ENCODE results near the gene SHC1.

The SHC1 gene

GRCh38 chr1:154955039-154955717, 15.4 kb downstream of the SHC1 start:
- peak; percentile 80 for DNase-seq

DNA sequence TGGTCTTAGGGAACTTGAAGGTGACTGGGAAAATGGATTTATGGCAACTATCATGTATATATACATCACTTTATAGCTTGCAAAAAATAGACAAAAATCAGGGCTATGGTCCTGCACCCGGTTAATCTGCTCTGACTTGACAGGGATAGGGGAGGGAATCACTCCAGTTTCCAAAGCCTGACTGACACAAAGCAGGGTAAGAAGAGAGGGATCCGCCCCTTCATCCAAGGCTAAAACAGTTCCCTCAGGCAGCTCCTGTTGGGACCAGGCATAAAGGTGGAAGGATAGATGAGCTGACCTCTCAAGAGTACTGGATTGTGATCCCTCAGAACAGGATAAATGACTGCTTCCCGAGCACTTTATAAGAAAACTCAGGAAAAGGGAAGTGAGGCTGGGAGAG, 16.0 kb downstream of the SHC1 start:
- DNase-seq = no peak

DNA sequence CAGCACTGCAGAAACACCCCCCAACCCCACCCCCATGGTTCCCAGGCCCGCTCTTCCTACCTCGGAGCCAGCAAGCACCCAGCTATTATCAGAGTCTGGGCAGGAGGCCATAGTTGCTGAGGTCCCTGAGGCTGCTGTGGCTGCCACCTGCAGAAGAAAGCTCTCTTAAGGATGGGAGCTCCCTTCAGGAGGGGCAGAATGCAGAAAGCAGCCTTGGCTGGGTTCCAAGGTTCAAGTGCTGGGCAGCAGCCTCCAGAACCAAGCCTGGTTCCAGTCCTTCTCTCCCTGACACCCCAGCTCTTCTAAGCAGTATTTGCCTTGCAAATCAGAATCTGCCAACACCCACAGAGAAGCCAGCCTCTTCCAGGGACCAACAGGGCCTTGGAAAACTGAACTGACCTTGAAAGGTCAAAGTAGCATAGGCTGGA, 16.9 kb downstream of the SHC1 start:
- DNase-seq = no peak

GRCh38 chr1:154952664-154953063, 17.9 kb downstream of the SHC1 start:
- no peak for DNase-seq

- no peak for DNase-seq
Measured at GRCh38 chr1:154951901-154952657, 18.5 kb downstream of the SHC1 start.

DNA sequence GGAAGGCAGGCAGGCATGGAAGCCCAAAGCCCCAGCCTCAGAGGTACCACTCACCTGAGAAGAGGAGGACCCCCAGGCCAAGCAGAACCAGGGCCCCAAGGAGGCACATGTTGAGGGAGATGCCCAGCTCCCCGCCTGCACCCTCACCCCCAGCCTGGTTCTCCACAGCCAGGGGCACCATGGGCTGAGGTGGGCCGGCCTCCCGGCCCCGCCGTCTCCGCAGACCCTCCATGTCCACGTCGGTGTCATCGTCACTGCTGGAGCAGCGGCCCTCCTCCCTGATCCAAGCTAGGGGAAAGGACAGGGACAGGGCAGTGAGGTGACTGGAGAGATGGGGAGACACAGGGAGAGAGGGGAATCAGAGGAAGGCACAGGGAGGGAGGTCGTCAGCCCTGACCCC, 22.5 kb downstream of the SHC1 start:
- DNase-seq = no peak

- DNase-seq = no peak
Measured at GRCh38 chr1:154945962-154946850, 24.3 kb downstream of the SHC1 start.

DNA sequence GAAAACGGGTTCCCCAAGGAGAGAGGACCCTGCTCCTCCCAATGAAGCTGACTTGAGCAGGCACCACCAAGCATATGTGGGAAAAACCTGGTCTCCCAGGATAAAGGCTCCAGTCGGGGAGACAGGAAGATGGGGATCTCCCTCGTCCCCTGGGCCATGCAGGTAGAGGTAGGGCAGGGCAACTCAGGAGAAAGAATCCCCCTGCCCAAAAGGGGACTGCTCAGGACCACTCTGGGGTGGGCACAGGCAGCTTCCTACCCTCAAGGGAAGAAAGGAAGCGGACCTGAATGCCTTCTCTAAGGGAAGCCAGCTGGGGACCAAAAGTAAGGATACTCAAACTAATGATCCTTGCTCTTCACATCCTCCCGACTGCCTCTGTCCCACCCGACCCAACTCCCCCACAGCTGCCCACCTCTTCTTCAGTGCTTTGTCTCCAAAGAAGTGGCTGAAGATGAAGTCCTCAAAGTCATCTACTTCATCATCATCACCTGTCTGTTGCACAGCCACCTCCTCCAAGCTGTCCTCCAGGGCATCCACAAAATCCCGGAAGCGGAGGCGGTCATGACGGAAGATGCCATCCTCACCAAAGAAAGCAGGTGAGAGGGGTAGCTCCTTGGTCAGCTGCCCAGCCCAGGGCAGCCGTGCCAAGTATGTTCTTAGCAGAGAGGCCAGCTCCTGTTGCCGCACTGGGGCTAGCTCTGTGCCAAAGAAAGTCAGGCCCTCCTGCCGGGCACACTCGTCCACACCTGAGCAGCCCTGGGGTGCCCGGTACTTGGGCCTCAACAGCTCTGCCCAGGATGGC, 25.2 kb downstream of the SHC1 start:
- DNase-seq = no peak

DNA sequence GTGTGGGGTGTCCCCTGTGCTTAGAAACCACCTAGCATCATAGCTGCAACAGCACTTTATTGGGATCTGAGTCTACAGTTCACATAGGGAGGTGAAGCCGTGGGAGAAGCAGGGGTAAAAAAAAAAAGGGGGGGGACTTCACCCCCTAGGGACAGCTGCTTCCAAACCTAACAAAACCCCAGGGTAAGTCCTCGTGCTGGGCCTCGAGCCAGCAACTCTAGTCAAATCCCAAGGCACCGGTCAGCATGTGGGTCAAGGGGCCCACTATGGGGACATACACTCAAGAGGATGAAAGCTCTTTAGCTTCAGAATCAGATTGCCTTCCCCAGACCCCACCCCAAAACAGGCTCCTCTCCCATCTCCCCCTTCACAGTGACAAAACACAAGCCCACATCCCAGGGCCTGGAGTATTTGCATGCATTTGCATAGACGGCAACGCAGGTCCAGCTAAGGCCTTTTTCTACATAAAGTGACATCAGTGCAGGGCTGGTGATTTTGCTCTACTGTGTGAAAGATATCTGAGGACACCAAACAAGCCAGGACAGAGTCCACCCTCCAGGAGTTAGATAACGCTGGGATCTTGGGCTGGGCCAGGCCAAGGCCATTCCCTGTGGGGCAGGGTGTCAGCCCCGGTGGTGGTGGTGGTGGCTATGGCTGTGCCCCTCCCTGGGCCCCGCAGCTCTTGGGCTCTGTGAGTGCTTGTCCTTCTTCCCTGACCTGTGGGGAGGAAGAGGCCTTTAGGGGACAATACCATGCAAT, 26.0 kb downstream of the SHC1 start:
- DNase-seq = no peak

DNA sequence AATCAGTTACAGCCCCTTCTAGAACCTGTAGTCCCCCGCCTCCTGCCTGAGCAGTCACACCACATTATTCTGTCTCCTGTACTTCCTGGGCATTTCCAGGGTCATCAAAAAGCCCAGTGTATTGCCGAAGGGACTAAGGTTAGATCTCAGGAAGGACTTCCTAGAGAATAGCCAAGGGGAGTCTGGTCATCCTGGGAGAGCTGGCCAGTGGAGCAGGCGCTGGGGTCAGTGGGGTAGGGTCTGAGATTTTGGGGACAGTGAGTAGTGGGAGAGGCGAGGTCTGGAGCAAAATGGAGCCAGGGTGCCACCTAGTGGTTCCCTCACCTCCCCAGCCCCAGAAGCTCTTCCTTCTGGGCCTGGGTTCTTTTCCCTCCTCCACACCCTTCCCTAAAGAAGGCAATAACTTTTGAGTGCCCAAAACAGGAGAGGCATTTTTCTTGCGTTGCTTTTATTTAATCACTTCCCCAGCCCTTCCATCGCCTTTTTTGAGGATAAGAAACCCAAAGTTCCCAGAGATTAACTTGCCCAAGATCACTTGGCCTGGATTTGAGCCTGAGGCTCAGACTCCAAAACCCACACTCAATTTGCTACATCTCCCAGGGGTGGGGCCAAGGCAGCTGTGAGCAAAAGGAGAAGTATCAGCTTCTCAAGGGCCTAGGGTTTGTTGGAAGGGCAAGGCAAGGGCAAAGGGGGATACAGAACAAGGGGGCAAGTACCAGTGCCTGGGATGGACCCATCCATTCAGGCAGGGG, 26.7 kb downstream of the SHC1 start:
- no peak for DNase-seq

GRCh38 chr1:154941333-154942013, 29.1 kb downstream of the SHC1 start:
- no peak for DNase-seq

GRCh38 chr1:154940651-154941194, 29.8 kb downstream of the SHC1 start:
- no peak for DNase-seq

DNA sequence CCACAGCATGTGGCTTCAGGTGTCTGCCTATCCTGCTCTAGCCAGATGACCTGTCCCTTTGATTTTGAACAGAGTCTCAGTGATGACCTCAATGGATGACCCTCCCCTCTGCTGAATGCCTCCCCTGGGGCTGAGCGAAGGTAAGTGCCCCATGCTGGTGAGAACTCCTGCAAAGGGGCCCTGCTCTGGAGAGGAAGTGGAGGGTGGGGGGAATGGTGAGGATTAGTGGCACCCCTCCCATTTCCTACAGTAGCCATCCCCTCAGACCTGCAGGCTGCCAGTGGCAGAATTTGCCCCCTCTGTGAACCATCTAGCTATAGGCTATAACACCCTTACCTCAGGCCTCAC, 30.4 kb downstream of the SHC1 start:
- DNase-seq = no peak

- DNase-seq = no peak
Measured at GRCh38 chr1:154938604-154939399, 31.7 kb downstream of the SHC1 start.

DNA sequence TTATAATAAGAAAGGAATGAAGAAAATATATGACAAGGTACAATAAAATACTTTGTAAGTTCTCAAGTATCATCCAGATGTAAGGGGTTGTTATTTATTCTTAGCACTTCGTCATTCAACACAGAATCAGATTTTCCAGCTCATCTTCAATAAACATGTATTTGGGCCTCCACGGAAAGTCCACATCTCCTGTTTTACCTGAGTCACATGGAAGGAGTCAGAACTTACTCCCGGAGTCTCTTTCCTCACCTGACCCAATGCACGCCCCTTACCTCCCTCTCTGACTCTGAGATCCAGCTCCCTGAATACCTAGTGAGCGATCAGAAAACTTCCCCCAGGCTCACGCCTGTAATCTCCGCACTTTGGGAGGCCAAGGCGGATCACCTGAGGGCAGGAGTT, 32.6 kb downstream of the SHC1 start:
- DNase-seq = no peak

DNA sequence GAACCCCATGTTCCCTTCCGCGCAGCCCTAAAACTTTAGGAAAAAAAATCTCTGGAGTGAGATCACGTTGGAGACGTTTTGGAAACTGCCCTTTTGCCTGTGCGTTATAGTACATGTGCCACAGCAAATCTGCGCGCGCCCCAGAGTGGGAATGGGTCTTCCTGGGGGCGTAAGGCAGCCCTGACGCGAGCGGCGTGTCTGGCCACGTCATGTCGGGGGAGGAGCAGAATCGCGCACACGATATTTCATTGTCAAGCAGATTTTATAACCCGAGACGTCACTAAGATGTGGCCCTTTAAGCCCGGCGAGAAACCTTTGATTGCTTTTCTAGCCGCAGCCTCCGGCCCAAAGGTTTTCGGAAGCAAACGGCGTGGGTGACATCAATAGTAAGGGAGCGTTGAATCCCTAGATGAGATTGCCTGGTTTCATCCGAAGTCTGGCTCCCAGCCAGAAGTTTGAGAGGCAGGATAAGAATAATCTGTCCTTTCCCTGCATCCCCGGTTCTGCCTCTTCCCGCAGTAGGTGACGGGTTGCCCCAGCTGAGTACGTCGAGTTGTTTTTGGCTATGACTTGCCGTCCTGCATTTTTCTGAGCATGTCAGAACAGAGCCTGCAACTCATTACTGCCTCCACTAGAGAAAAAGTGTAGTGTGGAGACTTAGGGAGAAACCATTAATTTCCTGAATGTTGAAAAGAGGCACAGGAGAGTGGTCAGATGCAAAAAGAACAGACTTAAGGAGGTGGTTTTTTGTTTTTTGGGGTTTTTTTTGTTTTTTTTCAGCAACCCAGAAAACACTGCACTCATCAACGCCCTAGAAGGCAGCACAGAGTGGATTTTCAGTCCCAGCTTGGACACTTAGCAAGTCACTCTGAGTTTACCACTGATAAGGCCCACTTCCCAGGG, 33.2 kb downstream of the SHC1 start:
- peak; percentile 95 for DNase-seq

- peak; percentile 96 for DNase-seq
Measured at GRCh38 chr1:154936555-154937084, 33.9 kb downstream of the SHC1 start, which contains the start of gene PMVK. PMVK (minus strand) TSS chr1:154936719; CDS start chr1:154936685, 34 bp downstream.

Measured in femur (tissue), 1 donor.